Fibroblast of villous mesenchyme (primary cell): Measurements from ENCODE around the gene MTMR11. TPM values are rescaled to one million over a fixed set of nuclear protein-coding genes. Genes with fewer than 3 reads are reported as not detected.
"Not testable (repeated sequence)": the region's sequence is repeated elsewhere in the genome, so short reads cannot be mapped to it uniquely, and the experiment has no call there.

Experiments
- DNase-seq: peaks from one replicate; pipeline ENCODE4 v3.0.0-alpha.2; 2010; ENCODE audit warnings: low read depth
- H3K4me3 ChIP-seq: 2 replicates; pipeline ENCODE4 v1.5.1; 2011; ENCODE audit warnings: low read depth, mild to moderate bottlenecking, low read length
- CTCF ChIP-seq: IDR thresholded peaks from 2 replicates; pipeline ENCODE4 v1.5.1; 2012; ENCODE audit warnings: low read depth, mild to moderate bottlenecking, low read length; ENCODE audit not compliant: insufficient read depth
- total RNA-seq: library from RNA; depleted of rRNA; stranded (reverse); fragments of >200 nt; gene quantifications from 2 replicates; pipeline ENCODE4 v1.2.3, GENCODE V29; 2012

The MTMR11 gene
- total RNA-seq, 1 donor: 7.8 TPM

GRCh38 chr1:149962039-149962647 is 25.5 kb upstream of the MTMR11 start:
- TF ChIP-seq CTCF: peak; percentile 70
- DNase-seq: peak; percentile 85
- H3K4me3 ChIP-seq: no peak overlapping the region

- DNase-seq, H3K4me3 ChIP-seq: not testable (repeated sequence)
These were observed 20.9 kb upstream of the MTMR11 start for GRCh38 chr1:149957548-149957947.

GRCh38 chr1:149949911-149950310 is 13.2 kb upstream of the MTMR11 start:
- no peak for DNase-seq
- no peak overlapping the region for H3K4me3 ChIP-seq
- no peak for TF ChIP-seq CTCF

- no peak for TF ChIP-seq CTCF
- H3K4me3 ChIP-seq: no peak overlapping the region
- no peak for DNase-seq
These were observed 8.5 kb upstream of the MTMR11 start for GRCh38 chr1:149945206-149945605.

- no peak for DNase-seq
- no peak for TF ChIP-seq CTCF
- no peak overlapping the region for H3K4me3 ChIP-seq
These were observed 6.2 kb upstream of the MTMR11 start for GRCh38 chr1:149942885-149943284.

- no peak overlapping the region for H3K4me3 ChIP-seq
- peak; percentile 53 for TF ChIP-seq CTCF
- DNase-seq: peak; percentile 58
These were observed 5.5 kb upstream of the MTMR11 start for GRCh38 chr1:149942207-149942606.

- DNase-seq: no peak
- TF ChIP-seq CTCF: no peak
- no peak overlapping the region for H3K4me3 ChIP-seq
These were observed 3.7 kb upstream of the MTMR11 start for GRCh38 chr1:149940427-149940826.

GRCh38 chr1:149938668-149939003 is 2.0 kb upstream of the MTMR11 start:
- not testable (repeated sequence) for DNase-seq
- H3K4me3 ChIP-seq: peak overlapping the region; percentile 54
